Activated T-helper 1 cell treated with Interleukin-2 at 50 U/mL for 16 hours (primary cell): Measurements from ENCODE around the gene SPATA13.
"Not testable (repeated sequence)": the region's sequence is repeated elsewhere in the genome, so short reads cannot be mapped to it uniquely, and the experiment has no call there.

Source experiments
- DNase-seq: peaks from one replicate; pipeline ENCODE4 v3.0.0-alpha.2; 2020; ENCODE audit warnings: low read depth

Gene SPATA13

GRCh38 chr13:24280720-24281119, 120.2 kb downstream of the SPATA13 start:
- DNase-seq, result no peak

- DNase-seq, result no peak
Measured at GRCh38 chr13:24281188-24282008, 120.9 kb downstream of the SPATA13 start.

- DNase-seq, result no peak
Measured at GRCh38 chr13:24282256-24282655, 121.7 kb downstream of the SPATA13 start.

- DNase-seq, result no peak
Measured at GRCh38 chr13:24284889-24285565, 124.5 kb downstream of the SPATA13 start.

- no peak for DNase-seq
Measured at GRCh38 chr13:24286624-24287023, 126.1 kb downstream of the SPATA13 start.

GRCh38 chr13:24287748-24288287, 127.3 kb downstream of the SPATA13 start:
- DNase-seq, result no peak

GRCh38 chr13:24288870-24289269, 128.3 kb downstream of the SPATA13 start:
- no peak for DNase-seq

- no peak for DNase-seq
Measured at GRCh38 chr13:24290280-24290932, 129.9 kb downstream of the SPATA13 start.

GRCh38 chr13:24292481-24292880, 132.0 kb downstream of the SPATA13 start:
- no peak for DNase-seq

GRCh38 chr13:24293746-24294145, 133.2 kb downstream of the SPATA13 start:
- DNase-seq, result no peak

GRCh38 chr13:24299488-24300114, 139.1 kb downstream of the SPATA13 start:
- no peak for DNase-seq

- DNase-seq, result no peak
Measured at GRCh38 chr13:24301434-24301833, 140.9 kb downstream of the SPATA13 start.

- DNase-seq, result no peak
Measured at GRCh38 chr13:24301911-24302310, 141.4 kb downstream of the SPATA13 start.

GRCh38 chr13:24304620-24305019, 144.1 kb downstream of the SPATA13 start:
- DNase-seq, result no peak

GRCh38 chr13:24306632-24307031, 146.1 kb downstream of the SPATA13 start:
- DNase-seq, result no peak

GRCh38 chr13:24307211-24308067, 146.9 kb downstream of the SPATA13 start:
- DNase-seq, result no peak

- DNase-seq, result no peak
Measured at GRCh38 chr13:24308068-24308445, 147.5 kb downstream of the SPATA13 start.

- DNase-seq, result no peak
Measured at GRCh38 chr13:24308488-24309020, 148.0 kb downstream of the SPATA13 start.

GRCh38 chr13:24309300-24309699, 148.8 kb downstream of the SPATA13 start, which contains the start of gene C1QTNF9:
TSS of gene C1QTNF9 (plus strand) at chr13:24309580. CDS start at chr13:24316004, 6,424 bp downstream.
- not testable (repeated sequence) for DNase-seq

- no peak for DNase-seq
Measured at GRCh38 chr13:24313439-24313838, 152.9 kb downstream of the SPATA13 start.

- not testable (repeated sequence) for DNase-seq
Measured at GRCh38 chr13:24317835-24318234, 157.3 kb downstream of the SPATA13 start.
